PC-9 (cell line): ENCODE data around the gene CYFIP2. TPM values are rescaled to one million over a fixed set of nuclear protein-coding genes. Genes with fewer than 3 reads are reported as not detected.

Experiments used
- BruUV-seq: library from RNA; stranded (reverse); fragments of 400-500 nt; replicated peaks from 2 replicates; lab custom pipeline; 2021; lab: Mats Ljungman, UMichigan
- CTCF ChIA-PET: fragments of 300-600 bp; sonication (Branson Sonifier 250); formaldehyde crosslinking; loops from one replicate; lab custom pipeline; 2022; ENCODE audit warnings: antibody characterized with exemption; lab: Charles Lee
- POLR2A ChIA-PET: fragments of 300-600 bp; sonication (Branson Sonifier 250); formaldehyde crosslinking; loops from one replicate; lab custom pipeline; 2022; ENCODE audit warnings: antibody characterized with exemption; ENCODE audit not compliant: unreplicated experiment; lab: Charles Lee
- DNase-seq, 2 experiments: peaks; one replicate each; pipeline versions ENCODE4 v3.0.0 to v3.0.0-alpha.2; 2015 to 2022; ENCODE audit warnings: mixed read lengths in 1 of 2
- H2AFZ ChIP-seq: fragments of 200-600 bp; sonication (generic); 2 replicates; pipeline ENCODE4 v1.8.1; 2017; ENCODE audit warnings: antibody characterized with exemption
- H3F3A ChIP-seq: fragments of 200-600 bp; sonication (generic); 2 replicates; pipeline ENCODE4 v1.8.1; 2017; ENCODE audit warnings: antibody characterized with exemption, mild to moderate bottlenecking, low read depth; ENCODE audit not compliant: insufficient read depth
- H3K27ac ChIP-seq: fragments of 200-600 bp; sonication (generic); 2 replicates; pipeline ENCODE4 v1.6.1; 2016; ENCODE audit warnings: mixed run types
- H3K27me3 ChIP-seq: fragments of 200-600 bp; sonication (generic); 2 replicates; pipeline ENCODE4 v1.6.1; 2016; ENCODE audit warnings: low read depth, mixed run types; ENCODE audit not compliant: insufficient read depth
- H3K36me3 ChIP-seq: fragments of 200-600 bp; sonication (generic); 2 replicates; pipeline ENCODE4 v1.6.1; 2016; ENCODE audit warnings: low read depth, mixed run types
- H3K4me1 ChIP-seq: fragments of 200-600 bp; sonication (generic); replicated peaks from 2 replicates; pipeline ENCODE4 v1.6.1; 2016; ENCODE audit warnings: mixed run types; ENCODE audit not compliant: insufficient read depth
- H3K4me2 ChIP-seq: fragments of 200-600 bp; sonication (generic); 2 replicates; pipeline ENCODE4 v1.6.1; 2017; ENCODE audit warnings: mixed run types
- H3K4me3 ChIP-seq: fragments of 200-600 bp; sonication (generic); 2 replicates; pipeline ENCODE4 v1.6.1; 2016; ENCODE audit warnings: mixed run types
- H3K79me2 ChIP-seq: fragments of 200-600 bp; sonication (generic); 2 replicates; pipeline ENCODE4 v1.6.1; 2017; ENCODE audit warnings: low read depth, mixed run types
- H3K9me2 ChIP-seq: fragments of 200-600 bp; sonication (generic); 2 replicates; pipeline ENCODE4 v1.8.1; 2017; ENCODE audit warnings: mild to moderate bottlenecking; ENCODE audit not compliant: insufficient read depth
- H3K9me3 ChIP-seq: fragments of 200-600 bp; sonication (generic); 2 replicates; pipeline ENCODE4 v1.8.1; 2016; ENCODE audit warnings: low read depth; ENCODE audit not compliant: insufficient read depth
- H4K20me1 ChIP-seq: fragments of 200-600 bp; sonication (generic); 2 replicates; pipeline ENCODE4 v1.8.1; 2017; ENCODE audit not compliant: insufficient read depth
- CTCF ChIP-seq: fragments of 200-600 bp; sonication (generic); conservative IDR thresholded peaks from 2 replicates; pipeline ENCODE4 v1.6.1; 2017; ENCODE audit warnings: mixed run types, antibody characterized with exemption, mild to moderate bottlenecking, moderate library complexity
- EZH2 ChIP-seq: fragments of 200-600 bp; sonication (generic); IDR thresholded peaks from 2 replicates; pipeline ENCODE4 v1.8.0; 2017; ENCODE audit warnings: antibody characterized with exemption, low read depth
- intact Hi-C: fragments of 100-400 bp; cut with micrococcal nuclease; formaldehyde crosslinking; loops from one replicate; pipeline ENCODE4 v1.10.0; 2022; ENCODE audit not compliant: unreplicated experiment
- total RNA-seq: library from RNA; stranded (reverse); gene quantifications from 2 replicates; pipeline ENCODE4 v1.2.3, GENCODE V29; 2021

The CYFIP2 gene
- total RNA-seq, 1 experiment from 2014 or later: not detected

- DNase-seq: no peak
- H3F3A ChIP-seq: no peaks in the 10 kb centered on the region
- intact Hi-C loops: no loop called here
- H3K4me2 ChIP-seq: no peak overlapping the region
- no peaks in the 10 kb centered on the region for H3K4me1 ChIP-seq
- TF ChIP-seq CTCF (no peak), EZH2 (no peak)
- H3K4me3 ChIP-seq: no peak overlapping the region
- POLR2A ChIA-PET: no interaction called here
- no peaks in the 10 kb centered on the region for H3K36me3 ChIP-seq
- no peak overlapping the region for H2AFZ ChIP-seq
- H3K9me3 ChIP-seq: no peaks in the 10 kb centered on the region
- no peaks in the 10 kb centered on the region for H4K20me1 ChIP-seq
- no peaks in the 10 kb centered on the region for H3K79me2 ChIP-seq
- CTCF ChIA-PET: no interaction called here
- no TSS peak for BruUV-seq
- no peaks in the 10 kb centered on the region for H3K9me2 ChIP-seq
- peaks cover 12% of the 10 kb centered on the region; the same call in 1 of the 2 replicates for H3K27me3 ChIP-seq
- no peak overlapping the region for H3K27ac ChIP-seq
Measured at GRCh38 chr5:157285310-157286035, 19.6 kb downstream of the CYFIP2 start.

- CTCF ChIA-PET: no interaction called here
- no TSS peak for BruUV-seq
Measured at GRCh38 chr5:157286761-157287211, 20.9 kb downstream of the CYFIP2 start.

More at GRCh38 chr5:157286761-157287211, 20.9 kb downstream of the CYFIP2 start:
- Histone ChIP-seq H3K36me3 (no peaks in the 10 kb centered on the region), H3K9me2 (no peaks in the 10 kb centered on the region), H3K4me1 (no peaks in the 10 kb centered on the region), H3K4me2 (no peak overlapping the region), H3F3A (no peaks in the 10 kb centered on the region), H3K79me2 (no peaks in the 10 kb centered on the region), H3K27ac (no peak overlapping the region), H3K4me3 (no peak overlapping the region), H2AFZ (no peak overlapping the region), H3K27me3 (peaks cover 12% of the 10 kb centered on the region; the same call in 1 of the 2 replicates), H3K9me3 (no peaks in the 10 kb centered on the region), H4K20me1 (no peaks in the 10 kb centered on the region)
- TF ChIP-seq EZH2 (no peak), CTCF (no peak)
- DNase-seq: no peak
- intact Hi-C loops: no loop called here
- POLR2A ChIA-PET: no interaction called here
